ENCODE results near the gene PAH. TPM values are rescaled to one million over a fixed set of nuclear protein-coding genes. Genes with fewer than 3 reads are reported as not detected.

Gene PAH
- total and polyA plus RNA-seq, 2 donors from 2014 or later: 8.7 to 193 TPM

DNA sequence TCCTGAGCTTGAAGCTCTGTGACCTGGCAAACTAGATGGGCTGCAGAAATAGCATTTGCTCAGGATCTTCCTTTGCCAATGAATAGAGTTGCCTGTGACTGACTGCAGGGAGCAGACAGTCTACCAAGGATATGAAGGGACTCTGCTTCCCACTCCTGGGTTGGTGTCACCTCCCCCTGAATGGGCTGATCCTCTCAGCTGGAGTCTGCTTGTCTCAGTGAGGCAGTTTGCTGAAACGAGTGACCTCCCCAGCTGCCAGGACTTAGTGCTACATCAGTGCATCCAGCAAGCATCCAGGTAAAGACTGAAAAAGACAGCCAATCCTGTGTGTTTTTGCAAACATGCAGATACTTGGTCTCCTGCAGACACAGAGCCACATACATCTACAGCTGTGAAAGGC lies 28.5 kb downstream of the PAH start:
- TF ChIP-seq, protein P1, sequence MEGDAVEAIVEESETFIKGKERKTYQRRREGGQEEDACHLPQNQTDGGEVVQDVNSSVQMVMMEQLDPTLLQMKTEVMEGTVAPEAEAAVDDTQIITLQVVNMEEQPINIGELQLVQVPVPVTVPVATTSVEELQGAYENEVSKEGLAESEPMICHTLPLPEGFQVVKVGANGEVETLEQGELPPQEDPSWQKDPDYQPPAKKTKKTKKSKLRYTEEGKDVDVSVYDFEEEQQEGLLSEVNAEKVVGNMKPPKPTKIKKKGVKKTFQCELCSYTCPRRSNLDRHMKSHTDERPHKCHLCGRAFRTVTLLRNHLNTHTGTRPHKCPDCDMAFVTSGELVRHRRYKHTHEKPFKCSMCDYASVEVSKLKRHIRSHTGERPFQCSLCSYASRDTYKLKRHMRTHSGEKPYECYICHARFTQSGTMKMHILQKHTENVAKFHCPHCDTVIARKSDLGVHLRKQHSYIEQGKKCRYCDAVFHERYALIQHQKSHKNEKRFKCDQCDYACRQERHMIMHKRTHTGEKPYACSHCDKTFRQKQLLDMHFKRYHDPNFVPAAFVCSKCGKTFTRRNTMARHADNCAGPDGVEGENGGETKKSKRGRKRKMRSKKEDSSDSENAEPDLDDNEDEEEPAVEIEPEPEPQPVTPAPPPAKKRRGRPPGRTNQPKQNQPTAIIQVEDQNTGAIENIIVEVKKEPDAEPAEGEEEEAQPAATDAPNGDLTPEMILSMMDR (IDR thresholded peaks at IDR 0.05; ENCODE audit: borderline replicate concordance, extremely low read depth, insufficient read depth): no peak
- H3K4me3 ChIP-seq (ENCODE audit: low read length in 3 of 3): no peak overlapping the region
- no peak for DNase-seq
- intact Hi-C loops (cut with DNase I): loop anchor here (10.0 kb wide), 1 partner anchor 656 kb away; no protein-coding TSS in a partner anchor
- H3K9me3 ChIP-seq (ENCODE audit: control insufficient read depth in 2 of 3, insufficient read depth in 1 of 3, low read length in 3 of 3): no peaks in the 10 kb centered on the region
- FAIRE-seq: no peak
- no peak overlapping the region for H3K9ac ChIP-seq (ENCODE audit: low read length in 3 of 3)
- no peak overlapping the region for H3K27ac ChIP-seq (ENCODE audit: low read depth in 2 of 2, low read length in 2 of 2)
- peaks cover 0 to 2% (median 0%) of the 10 kb centered on the region in 3 donors for H3K36me3 ChIP-seq (ENCODE audit: control insufficient read depth in 2 of 3, insufficient read depth in 3 of 3, low read length in 3 of 3)
- no peaks in the 10 kb centered on the region for H3K27me3 ChIP-seq (ENCODE audit: control insufficient read depth, insufficient read depth, low read length)
- H3K4me1 ChIP-seq (ENCODE audit: control insufficient read depth in 2 of 3, insufficient read depth in 2 of 3, low read depth in 1 of 3, low read length in 3 of 3): peaks cover 0 to 12% (median 5%) of the 10 kb centered on the region in 3 donors

DNA sequence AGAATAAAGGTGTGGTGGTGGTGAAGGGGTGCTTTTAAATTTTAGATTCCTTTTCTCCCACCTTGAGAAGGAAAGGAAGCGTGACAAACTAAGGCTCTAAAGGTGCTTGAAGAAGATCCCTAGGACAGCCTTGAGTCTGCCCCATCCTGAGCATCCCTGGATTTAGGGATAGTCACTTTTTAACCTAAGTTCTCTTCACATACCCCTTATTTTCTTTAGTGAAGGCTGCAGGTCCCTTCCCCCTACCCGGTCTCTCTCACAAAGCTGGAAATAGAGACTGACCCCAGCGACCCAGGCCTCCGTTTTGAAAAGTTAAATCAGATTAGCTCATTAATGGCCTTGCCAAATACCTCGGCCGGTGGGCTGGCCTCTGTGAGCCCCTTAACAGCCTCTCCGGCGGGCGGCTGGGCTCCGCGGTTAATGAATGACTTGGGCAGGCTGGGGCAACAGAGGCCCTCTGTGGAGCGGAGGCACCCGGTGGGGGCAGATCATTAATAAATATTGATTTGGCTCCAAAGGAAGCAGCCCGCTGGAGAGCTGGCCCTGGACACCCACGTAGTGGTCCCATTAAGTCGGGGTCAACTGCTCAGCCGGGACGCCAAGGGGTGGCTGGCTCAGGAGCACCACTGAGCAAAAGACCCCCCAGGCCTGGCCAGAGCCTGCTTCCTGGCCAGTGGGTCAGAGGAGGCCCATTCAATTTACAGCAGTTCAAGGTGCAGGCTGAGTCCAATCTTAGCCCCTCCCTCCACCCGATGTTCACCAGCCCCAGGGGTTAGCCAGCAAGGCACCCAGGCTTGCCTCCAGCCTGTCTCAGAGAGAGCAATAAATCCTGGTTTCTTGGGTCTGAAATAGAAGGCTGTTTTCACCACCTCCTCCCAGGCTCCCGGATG lies 31.8 kb downstream of the PAH start:
- intact Hi-C loops (cut with DNase I): loop anchor here (10.0 kb wide), 1 partner anchor 660 kb away; no protein-coding TSS in a partner anchor
- H3K36me3 ChIP-seq (ENCODE audit: control insufficient read depth in 2 of 3, insufficient read depth in 3 of 3, low read length in 3 of 3): peaks cover 0 to 2% (median 0%) of the 10 kb centered on the region in 3 donors
- TF ChIP-seq, protein P1 (IDR thresholded peaks at IDR 0.05; ENCODE audit: borderline replicate concordance, extremely low read depth, insufficient read depth): no peak
- DNase-seq: peak in 4 of 5 donors; percentile 32 to 60 (median 40)
- peaks cover 0 to 11% (median 5%) of the 10 kb centered on the region in 3 donors for H3K4me1 ChIP-seq (ENCODE audit: control insufficient read depth in 2 of 3, insufficient read depth in 2 of 3, low read depth in 1 of 3, low read length in 3 of 3)
- no peak overlapping the region for H3K9ac ChIP-seq (ENCODE audit: low read length in 3 of 3)
- H3K4me3 ChIP-seq (ENCODE audit: low read length in 3 of 3): no peak overlapping the region
- no peaks in the 10 kb centered on the region for H3K27me3 ChIP-seq (ENCODE audit: control insufficient read depth, insufficient read depth, low read length)
- H3K9me3 ChIP-seq (ENCODE audit: control insufficient read depth in 2 of 3, insufficient read depth in 1 of 3, low read length in 3 of 3): no peaks in the 10 kb centered on the region
- no peak overlapping the region for H3K27ac ChIP-seq (ENCODE audit: low read depth in 2 of 2, low read length in 2 of 2)
- FAIRE-seq: no peak

DNA sequence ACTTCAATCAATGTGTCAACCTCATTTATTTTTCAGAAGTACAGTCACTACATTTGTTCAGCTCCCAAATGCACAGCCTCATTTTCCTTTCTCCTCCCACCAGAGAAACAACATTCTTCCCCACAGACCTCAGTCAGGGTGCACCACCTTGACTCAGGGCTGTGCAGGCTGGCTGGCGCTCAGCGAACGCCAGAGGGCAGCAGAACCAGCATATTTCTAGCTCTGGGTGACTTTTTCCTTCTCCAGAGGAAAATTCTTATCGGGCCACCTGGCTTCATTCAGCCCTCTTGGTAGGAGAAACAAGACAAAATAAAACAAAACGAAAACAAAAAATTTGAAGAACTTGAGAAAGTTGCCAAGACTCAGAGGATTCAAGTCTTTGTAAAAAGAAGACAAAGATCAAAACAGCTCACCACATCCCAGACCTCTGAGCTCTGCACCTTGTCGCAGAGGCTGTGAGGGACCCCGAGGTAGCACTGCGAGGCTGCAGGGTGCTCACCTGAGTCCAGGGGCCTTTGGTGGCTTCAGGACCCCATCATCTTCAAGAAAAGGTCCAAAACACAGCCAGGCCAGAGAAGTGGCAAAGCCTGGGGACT lies 33.7 kb downstream of the PAH start:
- H3K4me1 ChIP-seq (ENCODE audit: control insufficient read depth in 2 of 3, insufficient read depth in 2 of 3, low read depth in 1 of 3, low read length in 3 of 3): peaks cover 0 to 11% (median 5%) of the 10 kb centered on the region in 3 donors
- intact Hi-C loops (cut with DNase I): loop anchor here (10.0 kb wide), 1 partner anchor 661 kb away; no protein-coding TSS in a partner anchor
- no peak overlapping the region for H3K4me3 ChIP-seq (ENCODE audit: low read length in 3 of 3)
- DNase-seq: peak in 4 of 5 donors; percentile 64 to 76 (median 74)
- FAIRE-seq: no peak
- no peaks in the 10 kb centered on the region for H3K9me3 ChIP-seq (ENCODE audit: control insufficient read depth in 2 of 3, insufficient read depth in 1 of 3, low read length in 3 of 3)
- no peak overlapping the region for H3K27ac ChIP-seq (ENCODE audit: low read depth in 2 of 2, low read length in 2 of 2)
- H3K9ac ChIP-seq (ENCODE audit: low read length in 3 of 3): no peak overlapping the region
- H3K36me3 ChIP-seq (ENCODE audit: control insufficient read depth in 2 of 3, insufficient read depth in 3 of 3, low read length in 3 of 3): peaks cover 0 to 2% (median 0%) of the 10 kb centered on the region in 3 donors
- TF ChIP-seq, protein P1 (IDR thresholded peaks at IDR 0.05; ENCODE audit: borderline replicate concordance, extremely low read depth, insufficient read depth): peak; percentile 84
- H3K27me3 ChIP-seq (ENCODE audit: control insufficient read depth, insufficient read depth, low read length): no peaks in the 10 kb centered on the region
